SK-N-SH treated with all-trans-retinoic acid at 6 μM for 48 hours (cell line): Measurements from ENCODE around the gene OPA3.

ENCODE experiments used
- ATAC-seq: fragments of 200-7000 bp; cut with Tn5 transposase; 3 replicates; pipeline ENCODE4 v1.9.1; 2020; ENCODE audit warnings: mild to moderate bottlenecking, moderate library complexity
- ARNTL ChIP-seq: fragments of 450-650 bp; formaldehyde crosslinking; IDR thresholded peaks from 2 replicates; pipeline ENCODE4 v1.5.0; 2020; ENCODE audit warnings: low read depth, mild to moderate bottlenecking, moderate library complexity, borderline replicate concordance
- CSDC2 ChIP-seq: fragments of 250-450 bp; sonication (Bioruptor Pico); IDR thresholded peaks from 2 replicates; pipeline ENCODE4 v1.5.0; 2020; ENCODE audit warnings: mild to moderate bottlenecking, moderate library complexity
- ESRRG ChIP-seq: fragments of 250-450 bp; sonication (Bioruptor Pico); IDR thresholded peaks from 2 replicates; pipeline ENCODE4 v1.6.1; 2021; ENCODE audit warnings: mild to moderate bottlenecking
- GLIS3 ChIP-seq: fragments of 250-450 bp; sonication (Bioruptor Pico); IDR thresholded peaks from 2 replicates; pipeline ENCODE4 v1.5.0; 2020; ENCODE audit warnings: mild to moderate bottlenecking, moderate library complexity
- ISL1 ChIP-seq: fragments of 250-450 bp; sonication (Bioruptor Pico); IDR thresholded peaks from 2 replicates; pipeline ENCODE4 v2.1.2; 2022; ENCODE audit warnings: mild to moderate bottlenecking, moderate library complexity
- OSR1 ChIP-seq: fragments of 250-450 bp; sonication (Bioruptor Pico); IDR thresholded peaks from 2 replicates; pipeline ENCODE4 v1.8.0; 2022; ENCODE audit warnings: moderate library complexity, mild to moderate bottlenecking, inconsistent platforms
- PPARA ChIP-seq: fragments of 250-450 bp; sonication (Bioruptor Pico); IDR thresholded peaks from 2 replicates; pipeline ENCODE4 v1.5.0; 2020; ENCODE audit warnings: mild to moderate bottlenecking, borderline replicate concordance
- RARB ChIP-seq: fragments of 250-450 bp; sonication (Bioruptor Pico); IDR thresholded peaks from 2 replicates; pipeline ENCODE4 v1.8.0; 2021; ENCODE audit warnings: mild to moderate bottlenecking, moderate library complexity
- SNAI2 ChIP-seq: fragments of 250-450 bp; sonication (Bioruptor Pico); IDR thresholded peaks from 2 replicates; pipeline ENCODE4 v1.5.0; 2020; ENCODE audit warnings: mild to moderate bottlenecking, moderate library complexity
- TCF4 ChIP-seq: fragments of 250-450 bp; sonication (Bioruptor Pico); IDR thresholded peaks from 2 replicates; pipeline ENCODE4 v1.8.0; 2021; ENCODE audit warnings: mild to moderate bottlenecking, moderate library complexity, borderline replicate concordance
- TOX ChIP-seq: fragments of 250-450 bp; sonication (Bioruptor Pico); IDR thresholded peaks from 2 replicates; pipeline ENCODE4 v1.8.0; 2021; ENCODE audit warnings: mild to moderate bottlenecking, moderate library complexity, borderline replicate concordance
- ZC3H10 ChIP-seq: fragments of 250-450 bp; sonication (Bioruptor Pico); IDR thresholded peaks from 2 replicates; pipeline ENCODE4 v1.5.1; 2021; ENCODE audit warnings: mild to moderate bottlenecking, moderate library complexity
- ZFP3 ChIP-seq: fragments of 250-450 bp; sonication (Bioruptor Pico); IDR thresholded peaks from 2 replicates; pipeline ENCODE4 v1.5.0; 2020; ENCODE audit warnings: mild to moderate bottlenecking, moderate library complexity
- ZNF565 ChIP-seq: fragments of 450-650 bp; formaldehyde crosslinking; conservative IDR thresholded peaks from 2 replicates; pipeline ENCODE4 v1.5.0; 2020; ENCODE audit warnings: low read depth, mild to moderate bottlenecking, moderate library complexity
- ZNF70 ChIP-seq: fragments of 450-650 bp; formaldehyde crosslinking; IDR thresholded peaks from 2 replicates; pipeline ENCODE4 v1.5.0; 2020; ENCODE audit warnings: mild to moderate bottlenecking, moderate library complexity
- TF ChIP-seq, protein P1 (sequence below): fragments of 250-450 bp; sonication (Bioruptor Pico); IDR thresholded peaks from 2 replicates; pipeline ENCODE4 v1.8.0; 2021; ENCODE audit warnings: low read depth, mild to moderate bottlenecking, moderate library complexity, borderline replicate concordance
- TF ChIP-seq, protein P2 (sequence below): fragments of 250-450 bp; sonication (Bioruptor Pico); IDR thresholded peaks from 2 replicates; pipeline ENCODE4 v1.8.0; 2020; ENCODE audit warnings: mild to moderate bottlenecking, moderate library complexity, borderline replicate concordance
- TF ChIP-seq, protein P3 (sequence below): fragments of 250-450 bp; sonication (Bioruptor Pico); IDR thresholded peaks from 2 replicates; pipeline ENCODE4 v1.5.1; 2021; ENCODE audit warnings: mild to moderate bottlenecking, moderate library complexity
- TF ChIP-seq, protein P4 (sequence below): fragments of 250-450 bp; sonication (Bioruptor Pico); IDR thresholded peaks from 2 replicates; pipeline ENCODE4 v1.5.0; 2020; ENCODE audit warnings: mild to moderate bottlenecking, moderate library complexity
- TF ChIP-seq, protein P5 (sequence below): fragments of 250-450 bp; sonication (Bioruptor Pico); IDR thresholded peaks from 2 replicates; pipeline ENCODE4 v1.5.1; 2020; ENCODE audit warnings: low read depth, mild to moderate bottlenecking, moderate library complexity

Gene OPA3

DNA sequence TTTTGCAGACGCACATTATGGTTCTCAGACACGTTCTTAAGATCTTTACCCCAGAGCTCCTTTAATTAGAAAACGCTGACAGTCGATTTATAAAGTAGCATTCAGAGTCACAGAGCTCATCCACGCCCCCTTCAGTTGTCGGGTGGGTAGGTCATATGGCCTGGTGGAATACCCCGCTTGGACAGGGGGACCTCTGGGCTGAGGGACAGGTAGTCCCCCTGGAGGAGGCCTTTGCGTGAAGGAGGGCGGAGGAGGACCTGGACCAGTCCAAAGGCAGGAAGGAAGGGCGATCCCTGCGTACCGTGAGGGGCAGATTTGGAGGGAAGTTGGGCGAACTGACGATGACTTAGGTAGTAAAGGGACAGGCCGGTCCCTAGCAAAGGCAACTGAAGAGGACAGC lies 56.9 kb downstream of the OPA3 start:
- ATAC-seq, result no peak
- no peak for TF ChIP-seq ZNF565 (CRISPR knock-in tag)
- TF ChIP-seq SNAI2 (CRISPR knock-in tag), result no peak
- no peak for TF ChIP-seq TCF4 (CRISPR knock-in tag)
- TF ChIP-seq, protein P1, sequence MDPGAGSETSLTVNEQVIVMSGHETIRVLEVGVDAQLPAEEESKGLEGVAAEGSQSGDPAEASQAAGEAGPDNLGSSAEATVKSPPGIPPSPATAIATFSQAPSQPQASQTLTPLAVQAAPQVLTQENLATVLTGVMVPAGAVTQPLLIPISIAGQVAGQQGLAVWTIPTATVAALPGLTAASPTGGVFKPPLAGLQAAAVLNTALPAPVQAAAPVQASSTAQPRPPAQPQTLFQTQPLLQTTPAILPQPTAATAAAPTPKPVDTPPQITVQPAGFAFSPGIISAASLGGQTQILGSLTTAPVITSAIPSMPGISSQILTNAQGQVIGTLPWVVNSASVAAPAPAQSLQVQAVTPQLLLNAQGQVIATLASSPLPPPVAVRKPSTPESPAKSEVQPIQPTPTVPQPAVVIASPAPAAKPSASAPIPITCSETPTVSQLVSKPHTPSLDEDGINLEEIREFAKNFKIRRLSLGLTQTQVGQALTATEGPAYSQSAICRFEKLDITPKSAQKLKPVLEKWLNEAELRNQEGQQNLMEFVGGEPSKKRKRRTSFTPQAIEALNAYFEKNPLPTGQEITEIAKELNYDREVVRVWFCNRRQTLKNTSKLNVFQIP (CRISPR knock-in tag), result no peak
- TF ChIP-seq, protein P2, sequence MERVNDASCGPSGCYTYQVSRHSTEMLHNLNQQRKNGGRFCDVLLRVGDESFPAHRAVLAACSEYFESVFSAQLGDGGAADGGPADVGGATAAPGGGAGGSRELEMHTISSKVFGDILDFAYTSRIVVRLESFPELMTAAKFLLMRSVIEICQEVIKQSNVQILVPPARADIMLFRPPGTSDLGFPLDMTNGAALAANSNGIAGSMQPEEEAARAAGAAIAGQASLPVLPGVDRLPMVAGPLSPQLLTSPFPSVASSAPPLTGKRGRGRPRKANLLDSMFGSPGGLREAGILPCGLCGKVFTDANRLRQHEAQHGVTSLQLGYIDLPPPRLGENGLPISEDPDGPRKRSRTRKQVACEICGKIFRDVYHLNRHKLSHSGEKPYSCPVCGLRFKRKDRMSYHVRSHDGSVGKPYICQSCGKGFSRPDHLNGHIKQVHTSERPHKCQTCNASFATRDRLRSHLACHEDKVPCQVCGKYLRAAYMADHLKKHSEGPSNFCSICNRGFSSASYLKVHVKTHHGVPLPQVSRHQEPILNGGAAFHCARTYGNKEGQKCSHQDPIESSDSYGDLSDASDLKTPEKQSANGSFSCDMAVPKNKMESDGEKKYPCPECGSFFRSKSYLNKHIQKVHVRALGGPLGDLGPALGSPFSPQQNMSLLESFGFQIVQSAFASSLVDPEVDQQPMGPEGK (CRISPR knock-in tag), result no peak
- TF ChIP-seq ZNF70 (CRISPR knock-in tag), result no peak
- no peak for TF ChIP-seq PPARA (CRISPR knock-in tag)
- TF ChIP-seq ZC3H10 (CRISPR knock-in tag), result no peak
- no peak for TF ChIP-seq ISL1 (CRISPR knock-in tag)
- TF ChIP-seq, protein P3, sequence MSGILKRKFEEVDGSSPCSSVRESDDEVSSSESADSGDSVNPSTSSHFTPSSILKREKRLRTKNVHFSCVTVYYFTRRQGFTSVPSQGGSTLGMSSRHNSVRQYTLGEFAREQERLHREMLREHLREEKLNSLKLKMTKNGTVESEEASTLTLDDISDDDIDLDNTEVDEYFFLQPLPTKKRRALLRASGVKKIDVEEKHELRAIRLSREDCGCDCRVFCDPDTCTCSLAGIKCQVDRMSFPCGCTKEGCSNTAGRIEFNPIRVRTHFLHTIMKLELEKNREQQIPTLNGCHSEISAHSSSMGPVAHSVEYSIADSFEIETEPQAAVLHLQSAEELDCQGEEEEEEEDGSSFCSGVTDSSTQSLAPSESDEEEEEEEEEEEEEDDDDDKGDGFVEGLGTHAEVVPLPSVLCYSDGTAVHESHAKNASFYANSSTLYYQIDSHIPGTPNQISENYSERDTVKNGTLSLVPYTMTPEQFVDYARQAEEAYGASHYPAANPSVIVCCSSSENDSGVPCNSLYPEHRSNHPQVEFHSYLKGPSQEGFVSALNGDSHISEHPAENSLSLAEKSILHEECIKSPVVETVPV (CRISPR knock-in tag), result no peak
- no peak for TF ChIP-seq ESRRG (CRISPR knock-in tag)
- no peak for TF ChIP-seq ARNTL
- TF ChIP-seq GLIS3 (CRISPR knock-in tag), result no peak

DNA sequence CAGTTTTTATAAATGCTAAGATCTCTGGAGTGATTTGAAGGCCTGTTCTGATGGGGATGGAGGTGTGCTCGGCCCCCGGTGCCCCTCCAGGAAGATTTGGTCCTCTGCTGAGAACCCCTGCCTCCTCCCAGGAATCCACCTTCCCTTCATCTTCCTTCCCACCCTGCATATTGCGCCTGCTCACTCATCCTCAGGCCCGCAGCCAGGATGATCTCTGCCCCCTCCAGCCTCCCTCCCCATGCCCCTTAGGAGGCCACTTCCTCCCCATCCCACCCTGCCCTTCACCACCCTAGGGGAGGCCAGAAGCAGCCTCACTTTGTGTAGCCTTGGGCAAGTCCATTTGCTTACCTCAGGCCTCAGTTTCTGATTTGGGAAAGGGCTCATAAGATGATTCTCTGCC lies 57.6 kb downstream of the OPA3 start:
- TF ChIP-seq TCF4 (CRISPR knock-in tag), result no peak
- no peak for TF ChIP-seq PPARA (CRISPR knock-in tag)
- no peak for TF ChIP-seq ZFP3 (CRISPR knock-in tag)
- TF ChIP-seq, protein P4, sequence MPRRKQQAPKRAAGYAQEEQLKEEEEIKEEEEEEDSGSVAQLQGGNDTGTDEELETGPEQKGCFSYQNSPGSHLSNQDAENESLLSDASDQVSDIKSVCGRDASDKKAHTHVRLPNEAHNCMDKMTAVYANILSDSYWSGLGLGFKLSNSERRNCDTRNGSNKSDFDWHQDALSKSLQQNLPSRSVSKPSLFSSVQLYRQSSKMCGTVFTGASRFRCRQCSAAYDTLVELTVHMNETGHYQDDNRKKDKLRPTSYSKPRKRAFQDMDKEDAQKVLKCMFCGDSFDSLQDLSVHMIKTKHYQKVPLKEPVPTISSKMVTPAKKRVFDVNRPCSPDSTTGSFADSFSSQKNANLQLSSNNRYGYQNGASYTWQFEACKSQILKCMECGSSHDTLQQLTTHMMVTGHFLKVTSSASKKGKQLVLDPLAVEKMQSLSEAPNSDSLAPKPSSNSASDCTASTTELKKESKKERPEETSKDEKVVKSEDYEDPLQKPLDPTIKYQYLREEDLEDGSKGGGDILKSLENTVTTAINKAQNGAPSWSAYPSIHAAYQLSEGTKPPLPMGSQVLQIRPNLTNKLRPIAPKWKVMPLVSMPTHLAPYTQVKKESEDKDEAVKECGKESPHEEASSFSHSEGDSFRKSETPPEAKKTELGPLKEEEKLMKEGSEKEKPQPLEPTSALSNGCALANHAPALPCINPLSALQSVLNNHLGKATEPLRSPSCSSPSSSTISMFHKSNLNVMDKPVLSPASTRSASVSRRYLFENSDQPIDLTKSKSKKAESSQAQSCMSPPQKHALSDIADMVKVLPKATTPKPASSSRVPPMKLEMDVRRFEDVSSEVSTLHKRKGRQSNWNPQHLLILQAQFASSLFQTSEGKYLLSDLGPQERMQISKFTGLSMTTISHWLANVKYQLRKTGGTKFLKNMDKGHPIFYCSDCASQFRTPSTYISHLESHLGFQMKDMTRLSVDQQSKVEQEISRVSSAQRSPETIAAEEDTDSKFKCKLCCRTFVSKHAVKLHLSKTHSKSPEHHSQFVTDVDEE (CRISPR knock-in tag), result no peak
- no peak for TF ChIP-seq CSDC2 (CRISPR knock-in tag)
- no peak for TF ChIP-seq ESRRG (CRISPR knock-in tag)
- TF ChIP-seq ZNF565 (CRISPR knock-in tag), result no peak
- ATAC-seq, result no peak

DNA sequence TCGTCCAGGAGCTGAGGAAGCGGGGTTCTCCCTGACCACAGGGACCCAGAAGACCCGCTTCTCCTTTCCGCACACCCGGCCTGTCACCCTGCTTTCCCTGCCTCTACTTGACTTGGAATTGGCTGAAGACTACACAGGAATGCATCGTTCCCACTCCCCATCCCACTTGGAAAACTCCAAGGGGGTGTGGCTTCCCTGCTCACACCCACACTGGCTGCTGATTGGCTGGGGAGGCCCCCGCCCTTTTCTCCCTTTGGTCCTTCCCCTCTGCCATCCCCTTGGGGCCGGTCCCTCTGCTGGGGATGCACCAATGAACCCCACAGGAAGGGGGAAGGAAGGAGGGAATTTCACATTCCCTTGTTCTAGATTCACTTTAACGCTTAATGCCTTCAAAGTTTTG lies 58.5 kb downstream of the OPA3 start:
- ATAC-seq, result peak; percentile 62

DNA sequence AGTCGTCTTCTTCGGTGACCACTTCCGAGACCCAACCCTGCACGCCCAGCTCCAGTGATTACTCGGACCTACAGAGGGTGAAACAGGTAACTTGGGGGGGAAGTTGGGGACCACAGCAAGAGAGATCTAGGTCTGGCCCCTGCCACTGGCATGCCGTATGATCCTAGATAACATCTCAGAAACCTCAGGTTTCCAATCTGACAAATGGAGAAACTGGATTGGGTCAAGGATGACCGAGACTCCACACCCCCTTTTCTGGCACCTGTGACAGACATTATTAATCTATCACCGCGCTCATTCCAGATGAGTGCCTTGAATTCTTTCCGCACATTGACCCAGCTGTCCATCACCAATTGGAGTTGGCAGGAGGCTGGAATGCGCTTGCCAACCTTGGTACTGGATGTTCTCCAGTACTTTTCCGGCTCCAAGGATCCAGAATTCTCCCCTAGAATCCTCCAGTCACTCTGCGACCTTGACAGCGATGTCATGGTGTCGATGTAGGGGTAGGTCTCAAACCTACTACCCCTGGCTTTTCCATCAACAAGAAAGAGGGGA lies 60.0 kb downstream of the OPA3 start:
- ATAC-seq, result no peak
- no peak for TF ChIP-seq ISL1 (CRISPR knock-in tag)
- TF ChIP-seq, protein P4 (CRISPR knock-in tag), result no peak
- TF ChIP-seq, protein P3 (CRISPR knock-in tag), result no peak
- TF ChIP-seq, protein P1 (CRISPR knock-in tag), result no peak
- TF ChIP-seq ZNF70 (CRISPR knock-in tag), result no peak
- TF ChIP-seq RARB (CRISPR knock-in tag), result no peak

More for the DNA sequence above, 58.5 kb downstream of the OPA3 start:
- TF ChIP-seq, protein P5, sequence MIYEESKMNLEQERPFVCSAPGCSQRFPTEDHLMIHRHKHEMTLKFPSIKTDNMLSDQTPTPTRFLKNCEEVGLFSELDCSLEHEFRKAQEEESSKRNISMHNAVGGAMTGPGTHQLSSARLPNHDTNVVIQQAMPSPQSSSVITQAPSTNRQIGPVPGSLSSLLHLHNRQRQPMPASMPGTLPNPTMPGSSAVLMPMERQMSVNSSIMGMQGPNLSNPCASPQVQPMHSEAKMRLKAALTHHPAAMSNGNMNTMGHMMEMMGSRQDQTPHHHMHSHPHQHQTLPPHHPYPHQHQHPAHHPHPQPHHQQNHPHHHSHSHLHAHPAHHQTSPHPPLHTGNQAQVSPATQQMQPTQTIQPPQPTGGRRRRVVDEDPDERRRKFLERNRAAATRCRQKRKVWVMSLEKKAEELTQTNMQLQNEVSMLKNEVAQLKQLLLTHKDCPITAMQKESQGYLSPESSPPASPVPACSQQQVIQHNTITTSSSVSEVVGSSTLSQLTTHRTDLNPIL (CRISPR knock-in tag), result no peak
- TF ChIP-seq ARNTL (no peak), TOX (CRISPR knock-in tag) (no peak), ISL1 (CRISPR knock-in tag) (no peak), ZNF565 (CRISPR knock-in tag) (no peak), OSR1 (CRISPR knock-in tag) (no peak)
